HepG2 (cell line): ENCODE data around the gene MBD4. TPM values are rescaled to one million over a fixed set of nuclear protein-coding genes. Genes with fewer than 3 reads are reported as not detected.

Experiments used
- ATF6 ChIP-seq: sonication (generic); formaldehyde crosslinking; conservative IDR thresholded peaks from 2 replicates; pipeline ENCODE4 v1.4.0; 2020; ENCODE audit warnings: missing genetic modification reagents
- DMTF1 ChIP-seq: sonication (generic); formaldehyde crosslinking; IDR thresholded peaks from 2 replicates; pipeline ENCODE4 v1.4.0; 2020; ENCODE audit warnings: mild to moderate bottlenecking, missing genetic modification reagents
- HDAC6 ChIP-seq: fragments of 200-600 bp; sonication (generic); IDR thresholded peaks from 2 replicates; pipeline ENCODE4 v1.7.0; 2017; ENCODE audit warnings: mild to moderate bottlenecking, antibody characterized with exemption, low read length, low read depth
- HIC2 ChIP-seq: sonication (generic); formaldehyde crosslinking; IDR thresholded peaks from 2 replicates; pipeline ENCODE4 v1.9.0; 2022; ENCODE audit warnings: low read depth, missing genetic modification reagents
- HMG20A ChIP-seq: IDR thresholded peaks from 2 replicates; pipeline ENCODE4 v1.6.1; 2016; ENCODE audit warnings: borderline replicate concordance
- HNF4A ChIP-seq: sonication (generic); formaldehyde crosslinking; IDR thresholded peaks from 2 replicates; pipeline ENCODE4 v1.4.0; 2020; ENCODE audit warnings: missing genetic modification reagents
- NFE2 ChIP-seq: sonication (generic); formaldehyde crosslinking; IDR thresholded peaks from 2 replicates; pipeline ENCODE4 v1.4.0; 2020; ENCODE audit warnings: missing genetic modification reagents
- NFKB2 ChIP-seq: sonication (generic); formaldehyde crosslinking; IDR thresholded peaks from 2 replicates; pipeline ENCODE4 v1.4.0; 2020; ENCODE audit warnings: missing genetic modification reagents, borderline replicate concordance
- PATZ1 ChIP-seq: sonication (generic); formaldehyde crosslinking; IDR thresholded peaks from 2 replicates; pipeline ENCODE4 v1.4.0; 2020; ENCODE audit warnings: missing genetic modification reagents
- POLR2G ChIP-seq: fragments of 200-400 bp; formaldehyde crosslinking; IDR thresholded peaks from 2 replicates; pipeline ENCODE4 v1.6.1; 2018; ENCODE audit warnings: mild to moderate bottlenecking, low read depth, low read length, moderate library complexity
- ZBTB26 ChIP-seq: IDR thresholded peaks from 2 replicates; pipeline ENCODE4 v1.6.1; 2016; ENCODE audit warnings: missing compliant biosample characterization, missing genetic modification reagents, borderline replicate concordance
- ZC3H13 ChIP-seq: sonication (generic); formaldehyde crosslinking; IDR thresholded peaks from 2 replicates; pipeline ENCODE4 v1.8.1; 2023; ENCODE audit warnings: mild to moderate bottlenecking, missing genetic modification reagents, moderate library complexity
- ZFP37 ChIP-seq: sonication (generic); formaldehyde crosslinking; IDR thresholded peaks from 2 replicates; pipeline ENCODE4 v1.4.0; 2020; ENCODE audit warnings: missing genetic modification reagents, borderline replicate concordance
- ZNF567 ChIP-seq: sonication (generic); formaldehyde crosslinking; IDR thresholded peaks from 2 replicates; pipeline ENCODE4 v1.8.1; 2023; ENCODE audit warnings: mild to moderate bottlenecking, missing genetic modification reagents, borderline replicate concordance
- ZNF891 ChIP-seq: sonication (generic); formaldehyde crosslinking; IDR thresholded peaks from 2 replicates; pipeline ENCODE4 v1.5.0; 2020; ENCODE audit warnings: mild to moderate bottlenecking, missing genetic modification reagents
- polyA plus RNA-seq, 8 experiments: library from polyadenylated mRNA; depleted of rRNA in 3 of 8; stranded (reverse) in 7 of 8; unstranded in 1 of 8; fragments of >200 nt; fragmentation: Illumina TruSeq in 4 of 8; extraction: Trizol in 4 of 8; gene quantifications; 2 replicates each; pipeline versions ENCODE4 v1.2.1 to v1.2.3, GENCODE V29; 2011 to 2016; ENCODE audit warnings: low read depth in 4 of 8, missing spikeins in 1 of 8, mixed read lengths in 1 of 8; ENCODE audit not compliant: insufficient read depth in 1 of 8
- total RNA-seq, 5 experiments: library from RNA; depleted of rRNA; stranded (reverse); fragments of >200 nt; fragmentation: Illumina TruSeq; extraction: Trizol; gene quantifications; 2 replicates each; pipeline ENCODE4 v1.2.3, GENCODE V29; 2016; ENCODE audit warnings: low read depth in 1 of 5

MBD4 gene
- total and polyA plus RNA-seq, 2 of the 13 experiments (the other 11 are each of a cell fraction or from before 2014, with no cell fraction given), result 14.9 to 25.3 TPM

- no peak for TF ChIP-seq DMTF1 (CRISPR knock-in tag)
- TF ChIP-seq HMG20A (CRISPR knock-in tag), result no peak
- TF ChIP-seq HIC2 (CRISPR knock-in tag), result no peak
- TF ChIP-seq ZFP37, result no peak
- TF ChIP-seq ATF6 (CRISPR knock-in tag), result no peak
- peak; percentile 90 for TF ChIP-seq HNF4A (CRISPR knock-in tag)
- TF ChIP-seq HDAC6, result no peak
- TF ChIP-seq ZNF891 (CRISPR knock-in tag), result no peak
- TF ChIP-seq PATZ1, result no peak
- TF ChIP-seq NFKB2 (CRISPR knock-in tag), result no peak
- TF ChIP-seq POLR2G, result 0 out of 2 replicates have a peak, but pooled peaks have one; percentile 39
- TF ChIP-seq ZBTB26 (CRISPR knock-in tag), result no peak
- TF ChIP-seq ZC3H13 (CRISPR knock-in tag), result no peak
- no peak for TF ChIP-seq ZNF567
- no peak for TF ChIP-seq NFE2 (CRISPR knock-in tag)
Measured at GRCh38 chr3:129418041-129418973, 21.4 kb downstream of the MBD4 start (continued).
